HG02973 (cell line): ENCODE measurements around the gene PCDHA4.

Source experiments
- ATAC-seq: cut with Tn5 transposase; IDR thresholded peaks from one replicate; pipeline ENCODE4 v1.9.1; 2021; ENCODE audit warnings: moderate library complexity; ENCODE audit not compliant: unreplicated experiment

PCDHA4 gene

DNA sequence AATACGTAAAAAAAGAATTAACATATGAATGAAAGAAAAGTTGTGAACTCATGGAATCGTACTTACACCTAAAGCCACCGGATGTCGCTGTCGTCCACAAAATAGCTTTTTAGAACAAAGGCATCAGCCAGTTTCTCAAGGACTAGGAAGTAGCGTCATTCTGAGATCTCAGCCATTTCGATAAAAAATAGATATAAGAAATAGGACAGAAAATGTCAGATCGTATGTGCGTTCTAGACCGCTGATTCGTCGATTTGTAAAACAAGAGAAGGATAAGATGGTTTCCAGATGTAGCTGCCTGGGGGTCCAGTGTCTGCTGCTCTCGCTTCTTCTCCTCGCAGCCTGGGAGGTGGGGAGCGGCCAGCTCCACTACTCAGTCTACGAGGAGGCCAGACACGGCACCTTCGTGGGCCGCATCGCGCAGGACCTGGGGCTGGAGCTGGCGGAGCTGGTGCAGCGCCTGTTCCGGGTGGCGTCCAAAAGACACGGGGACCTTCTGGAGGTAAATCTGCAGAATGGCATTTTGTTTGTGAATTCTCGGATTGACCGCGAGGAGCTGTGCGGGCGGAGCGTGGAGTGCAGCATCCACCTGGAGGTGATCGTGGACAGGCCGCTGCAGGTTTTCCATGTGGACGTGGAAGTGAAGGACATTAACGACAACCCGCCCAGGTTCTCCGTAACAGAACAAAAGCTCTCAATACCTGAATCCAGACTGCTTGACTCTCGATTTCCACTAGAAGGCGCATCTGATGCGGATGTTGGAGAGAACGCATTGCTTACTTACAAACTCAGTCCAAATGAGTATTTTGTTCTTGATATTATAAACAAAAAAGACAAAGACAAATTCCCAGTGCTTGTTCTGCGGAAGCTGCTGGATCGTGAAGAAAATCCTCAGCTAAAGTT, 49.2 kb downstream of the PCDHA4 start, which contains the start of gene PCDHA10:
PCDHA10 (plus strand) TSS at position 126 of the 903 bp plus-strand sequence; CDS start at position 278, 152 bp downstream.
- ATAC-seq = no peak

- ATAC-seq = no peak
Measured at GRCh38 chr5:140857177-140857986, 50.5 kb downstream of the PCDHA4 start.

DNA sequence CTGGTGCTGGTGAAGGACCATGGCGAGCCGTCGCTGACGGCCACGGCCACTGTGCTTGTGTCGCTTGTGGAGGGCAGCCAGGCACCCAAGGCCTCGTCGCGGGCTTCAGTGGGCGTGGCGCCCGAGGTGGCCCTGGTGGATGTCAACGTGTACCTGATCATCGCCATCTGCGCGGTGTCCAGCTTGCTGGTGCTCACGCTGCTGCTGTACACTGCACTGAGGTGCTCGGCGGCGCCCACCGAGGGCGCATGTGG, 51.0 kb downstream of the PCDHA4 start:
- no peak for ATAC-seq

- no peak for ATAC-seq
Measured at GRCh38 chr5:140862441-140863295, 55.8 kb downstream of the PCDHA4 start.
